GM04504 (cell line): ENCODE results near the gene C8G.
A peak's percentile ranks its signal among the peaks of the same experiment; 100 is the strongest.

Source experiments
- DNase-seq: peaks from one replicate; pipeline ENCODE4 v3.0.0-alpha.2; 2012; ENCODE audit warnings: low read depth

Gene C8G

DNA sequence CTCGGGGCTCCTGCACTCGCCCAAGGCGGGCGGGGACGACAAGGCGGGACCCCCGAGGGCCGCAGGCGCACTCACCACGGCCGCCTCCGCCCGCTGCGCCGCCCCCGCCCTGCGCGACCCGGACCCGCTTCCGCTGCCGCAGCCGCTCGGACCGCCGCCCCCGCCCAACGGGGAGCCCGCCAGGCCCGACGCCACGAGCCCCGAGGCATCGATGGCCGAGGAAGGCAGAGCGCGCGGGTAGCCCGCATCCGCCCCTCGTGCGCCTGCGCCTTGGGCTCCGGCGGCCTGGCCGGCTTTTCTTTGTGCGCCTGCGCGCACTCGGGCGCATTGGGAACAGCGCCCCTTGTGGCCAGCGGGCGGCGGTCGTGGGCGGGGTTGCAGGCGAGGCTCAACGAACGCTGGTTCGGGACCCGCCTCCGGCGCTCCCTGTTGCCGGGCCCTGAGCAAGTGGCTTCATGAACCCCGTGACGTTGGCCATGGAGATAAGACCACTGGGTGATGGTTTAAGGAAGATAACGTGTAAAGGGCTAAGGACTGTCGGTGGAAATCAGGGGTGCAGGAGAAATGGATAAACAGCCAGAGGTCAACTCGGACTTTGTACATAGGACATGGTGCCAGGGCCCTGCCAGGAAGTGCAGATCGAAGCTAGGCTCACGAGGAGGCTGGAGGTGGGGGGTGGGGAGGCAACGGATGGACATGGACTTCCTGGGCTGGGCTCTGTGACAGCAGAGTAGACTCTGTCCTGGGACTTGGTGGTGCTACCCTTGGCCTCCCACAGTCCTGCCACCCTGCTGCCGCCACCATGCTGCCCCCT, at the start of gene C8G, which contains the start of gene FBXW5:
C8G (plus strand) TSS at position 725 of the 814 bp plus-strand sequence; CDS start at position 803, 78 bp downstream.
FBXW5 (minus strand) TSS at position 220 of the 814 bp plus-strand sequence. CDS start 655 bp downstream, outside the sequence.
- DNase-seq: peak; percentile 87

DNA sequence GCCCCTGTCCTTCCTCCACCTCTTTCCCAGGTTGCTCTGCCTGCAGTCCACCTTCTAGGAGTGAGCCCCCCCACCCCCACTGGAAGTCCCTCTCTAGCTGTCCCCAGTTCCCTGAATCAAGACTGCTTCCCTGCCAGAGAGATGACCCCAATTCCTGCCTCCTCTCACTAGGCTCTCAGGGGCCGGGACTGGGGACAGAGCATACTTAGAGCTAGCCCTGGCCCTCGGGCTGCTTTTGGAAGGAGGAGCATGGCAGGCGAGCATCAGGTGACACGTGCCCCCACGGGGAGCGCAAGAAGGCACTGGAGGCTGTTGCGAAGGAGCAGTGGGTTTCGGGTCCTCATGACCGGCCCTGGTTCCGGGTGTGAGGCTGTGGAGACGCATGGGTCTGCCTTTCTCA, 49.0 kb upstream of the C8G start:
- no peak for DNase-seq

DNA sequence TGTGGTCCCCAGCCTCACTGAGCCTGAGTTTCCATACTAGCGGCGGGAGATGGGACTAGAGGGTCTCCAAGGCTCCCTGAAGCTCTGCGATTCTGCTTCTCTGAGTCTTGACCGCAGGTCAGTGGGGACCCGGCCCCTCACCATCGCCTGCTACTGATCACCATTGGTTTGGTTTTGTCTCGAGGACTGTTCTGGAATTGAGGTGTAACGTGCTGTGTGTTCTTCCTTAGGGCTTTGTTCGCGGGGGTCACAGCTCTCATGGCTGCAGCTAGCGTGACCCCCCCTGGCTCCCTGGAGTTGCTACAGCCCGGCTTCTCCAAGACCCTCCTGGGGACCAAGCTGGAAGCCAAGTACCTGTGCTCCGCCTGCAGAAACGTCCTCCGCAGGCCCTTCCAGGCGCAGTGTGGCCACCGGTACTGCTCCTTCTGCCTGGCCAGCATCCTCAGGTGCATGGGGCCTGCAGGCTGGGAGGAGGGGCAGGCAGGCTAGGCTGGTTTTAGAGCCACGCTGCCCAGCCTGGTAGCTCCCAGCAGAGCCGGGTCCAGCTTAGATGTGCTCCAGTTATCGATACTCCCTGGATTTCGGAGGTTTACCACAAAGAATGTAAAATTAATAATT, 46.5 kb upstream of the C8G start:
- no peak for DNase-seq

DNA sequence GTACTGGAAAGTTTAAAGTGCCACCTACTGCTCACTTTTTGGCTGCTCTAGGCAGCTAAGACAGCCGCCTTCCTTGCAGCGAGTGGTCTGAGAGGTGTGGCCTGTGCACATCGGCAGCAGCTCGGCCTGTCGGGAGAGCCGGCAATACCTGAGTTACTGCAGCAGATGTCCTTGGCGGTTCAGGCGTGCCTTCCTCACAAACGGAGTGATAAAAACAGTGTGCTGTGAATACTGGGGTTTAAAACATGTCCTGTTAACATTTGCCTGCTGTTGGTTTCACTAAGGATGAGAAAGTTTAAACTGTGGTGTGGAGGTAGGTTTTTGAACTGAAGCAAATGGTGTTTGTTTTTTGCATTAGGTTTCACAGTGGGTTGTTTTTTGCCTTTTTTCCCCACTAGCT, 45.8 kb upstream of the C8G start:
- DNase-seq: no peak

DNA sequence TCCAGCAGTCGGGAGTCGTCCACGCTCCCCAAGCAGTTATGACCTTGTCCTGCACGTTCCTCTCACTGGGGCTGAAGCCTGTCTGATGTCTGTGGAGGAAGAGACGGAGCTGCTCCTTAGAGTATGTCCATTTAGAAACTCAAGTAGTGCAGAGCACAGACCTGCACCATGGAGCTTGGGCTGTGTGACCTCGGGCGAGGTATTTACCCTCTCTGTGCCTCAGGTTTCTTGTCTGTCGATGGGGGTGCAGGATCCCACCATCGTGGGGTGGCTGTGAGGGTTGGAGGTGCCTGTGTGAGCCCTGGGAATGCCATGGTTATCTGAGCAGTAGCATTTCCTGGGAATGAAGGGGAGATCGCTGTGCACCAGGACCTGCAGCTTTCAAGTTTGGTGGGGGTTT, 44.5 kb upstream of the C8G start:
- no peak for DNase-seq

DNA sequence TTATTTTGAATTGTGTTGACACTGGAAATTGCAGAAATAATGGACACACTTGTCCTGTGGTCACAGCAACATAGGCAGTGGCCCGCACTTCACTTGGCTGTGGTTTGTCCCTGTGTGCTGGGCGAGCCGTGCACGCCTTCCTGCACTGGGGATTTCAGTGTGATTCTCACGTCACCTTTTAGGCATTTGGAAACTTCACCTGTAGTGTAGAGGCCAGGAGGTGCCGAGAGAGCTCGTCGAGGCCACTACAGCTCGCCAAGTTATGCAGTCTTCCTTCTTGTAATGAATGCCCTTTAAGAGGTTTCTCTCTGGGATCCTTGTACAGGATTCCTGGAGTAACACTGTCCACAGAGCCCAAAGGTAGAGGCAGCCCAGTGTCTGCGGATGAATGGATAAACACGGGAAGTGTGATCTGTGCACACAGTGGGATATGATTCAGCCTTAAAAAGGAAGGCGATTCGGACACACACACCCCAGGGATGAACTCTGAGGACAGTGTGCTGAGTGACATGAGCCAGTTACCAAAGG, 44.0 kb upstream of the C8G start:
- DNase-seq: no peak

DNA sequence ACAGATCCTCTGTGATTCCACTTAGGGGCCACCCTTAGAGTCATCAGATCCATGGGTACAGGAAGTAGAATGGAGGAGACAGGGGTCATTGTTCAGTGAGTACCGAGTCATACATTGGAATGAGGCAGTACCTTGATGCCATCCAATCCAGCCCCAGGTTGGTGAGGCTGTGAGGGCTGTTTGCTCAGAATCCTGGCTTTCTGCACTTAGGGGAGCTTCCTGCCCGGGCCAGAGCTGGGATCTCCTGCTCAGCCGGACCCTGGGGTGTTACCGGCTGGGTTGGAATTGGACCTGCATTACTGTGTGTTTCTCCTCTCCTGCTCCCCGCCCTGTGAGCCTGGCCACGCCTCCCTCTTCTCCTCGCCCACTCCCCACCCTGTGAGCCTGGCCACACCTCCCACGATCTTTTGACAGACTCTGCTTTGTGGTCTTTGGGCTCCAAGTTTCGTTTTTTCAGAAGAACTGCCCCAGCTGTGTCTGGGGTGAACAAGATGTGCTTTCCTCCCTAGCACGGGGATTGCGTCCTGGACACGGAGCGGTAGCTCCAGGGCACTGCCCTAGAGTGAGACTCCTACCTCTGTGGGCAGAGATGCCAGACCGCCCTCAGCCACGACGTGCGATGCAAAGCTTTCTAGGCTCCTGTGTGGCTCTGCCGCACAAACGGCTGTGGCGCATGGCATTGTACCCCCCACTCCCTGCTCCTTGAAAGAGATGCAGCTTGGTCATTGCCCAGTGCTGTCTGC, 43.4 kb upstream of the C8G start:
- no peak for DNase-seq

DNA sequence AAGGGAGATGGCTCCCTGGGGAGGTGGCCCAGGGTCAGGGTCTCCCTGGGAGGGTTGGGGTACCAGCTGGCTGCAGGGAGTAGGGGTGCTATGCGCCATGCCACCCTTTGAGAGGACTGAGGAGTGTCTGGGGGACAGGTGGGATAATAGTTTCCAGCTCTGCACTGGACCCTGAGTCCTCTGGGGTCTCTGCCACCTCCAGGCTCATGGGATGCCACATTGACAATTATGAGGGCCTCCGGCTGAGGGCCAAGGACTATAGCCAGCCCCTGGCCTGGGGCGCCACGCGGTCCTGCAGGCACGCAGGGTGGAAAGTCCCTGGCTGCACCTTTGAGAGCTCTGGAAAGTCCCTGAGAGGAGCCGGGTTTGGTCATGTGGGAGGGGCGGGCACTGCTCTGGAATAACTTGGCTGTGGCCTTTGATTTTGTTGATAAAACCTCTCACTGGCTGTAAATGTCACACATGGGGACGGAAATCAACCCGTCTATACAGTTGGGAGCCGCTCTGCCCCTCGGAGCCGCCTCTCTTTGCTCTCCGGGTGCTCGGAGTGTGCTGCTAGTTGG, 42.7 kb upstream of the C8G start:
- peak; percentile 28 for DNase-seq

DNA sequence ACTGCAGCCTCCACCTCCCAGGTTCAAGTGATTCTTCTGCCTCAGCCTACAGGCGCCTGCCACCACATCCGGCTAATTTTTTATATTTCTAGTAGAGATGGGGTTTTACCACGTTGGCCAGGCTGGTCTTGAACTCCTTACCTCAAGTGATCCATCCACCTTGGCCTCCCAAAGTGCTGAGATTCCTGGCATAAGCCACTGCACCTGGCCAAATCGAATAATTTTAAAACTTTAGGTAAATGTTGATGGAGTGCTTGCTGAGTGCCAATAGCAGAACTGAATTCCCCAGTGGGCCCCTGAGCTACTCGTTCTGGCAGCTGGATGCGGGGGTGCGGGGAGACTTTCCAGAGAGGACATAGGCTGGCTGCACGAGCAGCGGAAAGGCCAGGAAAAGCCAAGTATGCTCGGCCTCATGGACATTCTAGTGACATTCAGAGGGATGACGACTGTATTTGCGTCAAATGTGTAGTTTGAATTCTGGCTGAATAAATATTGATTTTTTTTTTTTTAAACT, 41.9 kb upstream of the C8G start:
- no peak for DNase-seq

DNA sequence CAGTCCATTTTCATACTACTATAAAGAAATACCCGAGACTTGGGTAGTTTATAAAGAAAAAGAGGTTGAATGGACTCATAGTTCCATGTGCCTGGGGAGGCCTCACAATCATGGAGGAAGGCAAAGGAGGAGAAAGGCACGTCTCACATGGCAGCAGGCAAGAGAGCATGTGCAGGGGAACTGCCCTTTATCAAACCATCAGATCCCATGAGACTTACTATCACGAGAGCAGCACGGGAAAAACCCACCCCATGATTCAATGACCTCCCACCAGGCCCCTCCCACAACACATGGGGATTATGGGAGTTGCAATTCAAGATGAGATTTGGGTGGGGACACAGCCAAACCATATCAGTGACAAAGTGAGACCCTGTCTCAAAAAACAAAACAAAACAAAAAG, 38.8 kb upstream of the C8G start:
- DNase-seq: no peak

DNA sequence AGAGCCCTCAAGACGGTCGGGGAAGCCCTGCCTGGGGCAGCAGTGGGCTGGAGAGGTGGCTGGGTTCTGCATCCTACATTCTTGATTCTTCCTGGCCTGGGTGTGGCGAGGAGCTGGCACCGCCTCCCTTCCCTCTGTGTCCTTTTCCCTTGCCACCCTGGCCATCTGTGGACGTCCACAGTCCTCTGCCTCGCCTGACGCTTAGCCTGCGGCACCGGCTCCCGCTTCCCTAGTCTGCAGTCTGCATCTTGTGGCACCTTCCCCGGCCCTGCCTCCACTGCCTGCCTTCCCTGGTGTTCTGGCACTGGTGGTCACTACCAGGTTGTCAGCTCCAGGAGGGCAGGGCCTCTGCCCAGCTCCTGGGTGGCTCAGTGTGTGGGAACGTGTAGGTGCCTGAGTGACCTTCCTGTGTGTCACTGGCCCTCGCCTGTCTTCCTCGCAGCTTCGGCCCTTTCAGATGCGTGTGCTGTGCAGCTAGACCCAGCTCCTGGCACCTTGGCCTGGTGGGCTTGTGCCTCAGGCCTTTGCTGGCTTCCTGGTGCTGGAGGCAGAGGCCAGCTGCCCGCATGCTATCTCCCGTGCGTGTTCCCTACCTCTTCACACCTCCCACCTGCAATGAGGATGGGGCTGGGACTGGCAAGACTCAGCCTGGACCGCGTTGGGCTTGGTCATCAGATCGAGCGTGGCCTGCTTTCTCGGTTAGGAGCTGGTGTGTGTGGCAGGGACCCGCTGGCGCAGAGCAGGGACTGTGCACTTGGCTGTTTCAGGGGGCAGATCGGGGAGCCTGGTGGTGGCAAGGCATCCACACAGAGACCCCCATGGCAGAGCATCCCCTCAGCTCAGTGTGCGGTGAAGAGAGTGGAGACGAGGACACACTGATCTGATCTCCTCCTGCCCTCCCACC, 37.8 kb upstream of the C8G start:
- DNase-seq: no peak

DNA sequence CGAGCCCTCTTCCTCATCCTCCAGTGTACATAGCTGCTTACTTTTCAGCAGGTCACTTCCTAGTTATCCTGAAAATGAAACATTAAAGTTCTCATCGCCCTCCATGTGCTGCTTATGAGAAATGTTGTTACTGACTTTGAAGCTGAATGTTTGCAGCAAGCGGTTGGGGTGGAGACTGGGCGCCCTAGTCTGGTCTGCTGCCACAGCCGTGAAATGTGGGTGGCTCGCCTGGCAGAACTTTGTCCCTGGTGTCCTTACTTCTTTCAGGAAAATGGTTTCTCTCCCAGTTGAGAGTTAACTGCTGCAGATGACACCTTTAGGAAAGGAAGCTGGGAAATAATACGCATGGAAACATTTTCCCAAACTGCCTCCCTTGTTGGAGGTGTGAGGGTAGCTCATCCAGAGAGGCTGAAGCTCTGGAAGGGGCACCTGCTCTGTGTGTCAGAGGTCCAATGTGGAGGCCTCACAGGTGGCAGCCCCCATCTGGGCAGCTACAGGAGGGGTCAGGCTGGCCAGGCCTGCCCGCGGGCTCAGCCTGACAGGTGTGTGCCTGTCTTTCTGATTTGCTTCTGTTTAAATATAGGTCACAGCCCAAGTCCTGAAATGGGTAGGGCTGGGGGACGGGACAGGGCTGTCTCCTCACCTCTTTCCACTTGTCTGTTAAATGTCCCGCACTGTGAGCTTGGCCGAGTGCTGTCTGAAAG, 34.7 kb upstream of the C8G start:
- no peak for DNase-seq

DNA sequence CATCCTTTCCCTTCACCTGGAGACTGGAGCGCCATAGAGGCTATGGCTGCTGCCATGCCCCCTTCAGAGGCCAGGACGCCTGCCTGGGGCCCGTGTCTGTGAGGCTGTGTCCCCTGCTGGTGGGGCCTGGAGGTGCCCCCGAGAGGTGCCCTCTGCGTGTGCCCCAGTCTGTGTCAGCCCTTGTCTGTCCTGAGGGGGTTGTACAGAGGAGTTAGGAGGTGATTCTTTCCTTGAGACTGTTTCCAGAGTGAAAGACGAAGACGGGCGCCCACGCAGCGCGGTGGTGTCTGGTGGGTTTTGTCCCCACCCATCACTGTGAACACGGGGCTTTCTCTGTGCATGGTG, 34.2 kb upstream of the C8G start:
- no peak for DNase-seq

DNA sequence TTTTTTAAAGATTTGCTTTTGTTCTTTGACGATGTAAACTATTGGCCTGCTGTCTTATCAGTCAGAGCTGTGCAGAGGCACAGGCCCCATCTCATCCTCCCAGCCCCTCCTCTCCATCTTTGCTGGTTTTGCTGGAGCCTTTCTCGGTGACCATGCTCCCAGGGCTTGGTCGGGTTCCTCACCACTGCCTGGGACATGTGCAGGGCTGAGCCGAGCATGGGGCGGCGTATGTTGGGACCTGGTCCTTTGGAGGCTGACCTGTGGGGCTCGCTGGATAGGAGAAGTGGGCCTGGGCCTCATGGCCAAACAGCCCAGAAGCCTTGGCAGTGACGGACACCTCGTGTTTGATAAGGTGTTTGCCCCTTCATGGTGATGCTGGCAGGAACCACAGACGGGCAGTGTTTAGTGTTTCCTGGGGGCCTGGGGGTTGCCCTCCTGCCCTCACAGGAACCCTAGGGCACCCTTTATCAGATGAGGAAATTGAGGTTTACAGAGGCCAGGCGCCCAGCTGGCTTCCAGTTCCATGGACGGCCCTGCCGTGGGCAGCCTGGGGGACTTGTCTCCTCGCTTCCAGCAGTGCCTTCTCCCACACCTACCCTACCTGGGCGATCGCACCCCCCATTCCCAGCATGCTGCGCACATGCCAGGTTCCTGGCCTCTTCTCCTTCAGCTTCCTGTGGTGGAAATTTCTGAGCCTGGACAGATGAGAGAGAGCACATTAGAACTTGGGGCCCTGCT, 31.2 kb upstream of the C8G start:
- DNase-seq: no peak

DNA sequence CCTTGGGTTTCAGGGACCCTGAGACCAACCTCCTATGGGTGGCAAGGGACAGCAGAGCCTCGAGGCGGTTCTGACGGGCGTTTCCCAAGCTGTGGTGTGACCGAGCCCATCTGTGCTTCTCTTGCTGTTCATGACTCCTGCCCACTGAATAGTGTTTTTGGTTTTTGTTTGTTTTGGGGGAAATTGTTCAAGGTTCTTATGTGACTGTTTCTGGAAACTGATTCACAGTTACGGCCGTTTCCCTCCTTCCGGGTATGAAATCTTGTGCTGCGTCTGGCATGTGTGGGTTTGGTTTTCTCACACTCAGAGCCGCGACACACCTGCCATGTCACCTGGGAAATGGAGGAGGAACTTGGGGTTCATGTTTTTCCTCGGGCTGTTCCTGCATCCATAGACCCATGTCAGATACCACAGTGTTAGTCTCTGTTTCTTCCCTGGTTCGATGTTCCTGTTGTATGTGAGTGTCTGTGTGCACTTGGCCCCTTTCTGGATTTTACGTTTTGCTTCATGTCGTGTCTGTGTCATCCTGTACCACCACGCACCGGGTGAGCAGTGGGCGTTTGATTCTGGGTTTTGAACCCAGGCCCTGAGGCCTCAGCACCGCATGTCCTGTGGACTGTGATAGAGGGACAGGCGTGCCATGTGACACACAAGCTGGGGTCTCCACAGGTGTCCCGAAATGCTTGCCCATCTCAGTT, 29.3 kb upstream of the C8G start:
- DNase-seq: no peak

DNA sequence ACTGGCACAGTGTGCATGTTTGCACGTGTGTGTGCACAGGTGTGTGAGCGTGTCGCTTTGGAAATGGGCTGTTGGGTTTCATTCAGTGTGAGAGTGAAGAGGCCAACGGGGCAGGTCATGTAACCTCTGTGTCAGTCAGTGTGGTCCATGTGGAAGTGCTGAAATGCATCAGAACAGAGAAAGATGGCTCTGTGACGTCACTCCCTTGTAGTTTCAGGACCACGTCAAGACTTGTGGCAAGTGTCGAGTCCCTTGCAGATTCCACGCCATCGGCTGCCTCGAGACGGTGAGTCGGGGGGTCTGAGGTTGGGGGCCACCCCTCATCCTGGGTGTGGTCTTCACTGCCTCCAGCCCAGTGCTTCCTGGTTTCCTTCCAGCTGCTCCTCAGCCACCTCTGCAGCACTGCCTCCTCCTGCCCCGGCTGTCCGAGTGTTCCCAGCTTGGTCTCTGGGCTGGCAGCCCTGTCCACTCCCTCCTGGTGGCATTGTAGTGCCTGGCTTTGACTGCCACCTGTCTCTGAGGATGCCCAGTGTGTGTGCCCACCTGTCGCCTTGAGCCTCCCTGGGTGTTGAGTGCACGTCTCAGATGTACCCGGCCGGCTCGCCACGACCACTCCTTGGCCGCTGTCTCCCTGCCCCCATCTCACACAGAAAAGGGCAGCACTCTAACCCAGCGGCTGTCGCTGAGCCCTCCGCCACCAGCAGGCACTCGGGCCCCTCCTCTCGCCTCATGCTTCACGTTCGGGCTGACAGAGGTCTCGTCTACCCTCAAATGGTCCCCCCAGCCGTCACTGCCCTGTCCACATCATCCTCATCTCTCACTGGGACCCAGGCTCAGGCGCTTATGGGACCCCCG, 28.5 kb upstream of the C8G start:
- DNase-seq: no peak

DNA sequence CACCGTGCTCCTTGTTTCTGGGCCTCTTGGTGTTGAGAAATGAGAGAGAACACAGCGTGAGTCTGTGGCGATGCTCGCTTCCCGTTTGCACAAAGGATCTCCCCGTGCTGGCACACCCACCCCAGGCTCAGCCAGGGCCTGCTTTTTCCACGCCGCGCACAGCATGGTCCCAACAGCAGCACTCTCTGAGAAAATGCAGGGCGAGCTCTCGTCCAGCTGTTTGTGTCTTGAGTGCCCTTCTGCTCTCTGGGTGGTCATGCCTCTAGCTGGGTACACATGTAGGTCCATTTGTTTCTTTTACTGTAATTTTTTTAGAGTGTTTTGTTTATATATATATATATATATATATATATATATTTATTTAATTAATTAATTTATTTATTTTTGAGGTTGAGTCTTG, 27.1 kb upstream of the C8G start:
- no peak for DNase-seq

DNA sequence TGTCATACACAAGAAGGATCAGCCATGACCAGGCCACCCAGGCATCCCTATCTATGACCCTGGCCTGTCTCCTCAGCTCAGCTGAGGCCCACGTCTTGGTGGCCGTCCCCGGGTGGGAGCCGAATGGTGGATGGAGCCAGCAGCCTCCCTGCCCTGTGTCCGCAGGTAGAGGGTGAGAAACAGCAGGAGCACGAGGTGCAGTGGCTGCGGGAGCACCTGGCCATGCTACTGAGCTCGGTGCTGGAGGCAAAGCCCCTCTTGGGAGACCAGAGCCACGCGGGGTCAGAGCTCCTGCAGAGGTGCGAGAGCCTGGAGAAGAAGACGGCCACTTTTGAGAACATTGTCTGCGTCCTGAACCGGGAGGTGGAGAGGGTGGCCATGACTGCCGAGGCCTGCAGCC, 25.0 kb upstream of the C8G start:
- no peak for DNase-seq
